AG04450 (cell line): ENCODE measurements around the gene AUH. TPM values are rescaled to one million over a fixed set of nuclear protein-coding genes. Genes with fewer than 3 reads are reported as not detected.

Source experiments
- CTCF ChIA-PET: fragments of 300-600, 350-600 bp; formaldehyde crosslinking; extraction: SDS; loops from one replicate; lab custom pipeline; 2022; ENCODE audit warnings: antibody characterized with exemption, inconsistent platforms; lab: Charles Lee
- POLR2A ChIA-PET: fragments of 350-600 bp; formaldehyde crosslinking; extraction: SDS; loops from one replicate; lab custom pipeline; 2021; ENCODE audit warnings: antibody characterized with exemption, inconsistent platforms; lab: Yijun Ruan, JAX
- DNase-seq: peaks from one replicate; pipeline ENCODE4 v3.0.0-alpha.2; 2011; ENCODE audit warnings: low read depth, low spot score
- H3K27ac ChIP-seq: one replicate; pipeline ENCODE4 v1.5.1; 2012; ENCODE audit warnings: low read depth, low read length, control low read depth
- H3K27me3 ChIP-seq: one replicate; pipeline ENCODE4 v1.6.0; 2012; ENCODE audit warnings: low read length; ENCODE audit not compliant: control insufficient read depth, insufficient read depth
- H3K4me3 ChIP-seq: 2 replicates; pipeline ENCODE4 v1.5.1; 2011; ENCODE audit warnings: mild to moderate bottlenecking, low read depth, low read length, control low read depth
- H3K9me3 ChIP-seq: 2 replicates; pipeline ENCODE4 v1.5.1; 2012; ENCODE audit warnings: low read length; ENCODE audit not compliant: control insufficient read depth, insufficient read depth
- polyA plus RNA-seq: library from polyadenylated mRNA; depleted of rRNA; stranded (reverse); fragments of >200 nt; gene quantifications from 2 replicates; pipeline ENCODE4 v1.2.3, GENCODE V29; 2011
- TF ChIP-seq, protein P1 (sequence below): IDR thresholded peaks from 2 replicates; pipeline ENCODE4 v1.5.1; 2011; ENCODE audit warnings: low read depth, low read length, control low read depth, inconsistent platforms

Gene AUH
- polyA plus RNA-seq, 1 experiment = 9.1 TPM

GRCh38 chr9:91182429-91183225, 179.1 kb downstream of the AUH start:
- H3K4me3 ChIP-seq = no peak overlapping the region
- DNase-seq = no peak
- no peaks in the 10 kb centered on the region for H3K27me3 ChIP-seq
- H3K27ac ChIP-seq = no peak overlapping the region
- CTCF ChIA-PET = no interaction called here
- POLR2A ChIA-PET = no interaction called here
- TF ChIP-seq, protein P1, sequence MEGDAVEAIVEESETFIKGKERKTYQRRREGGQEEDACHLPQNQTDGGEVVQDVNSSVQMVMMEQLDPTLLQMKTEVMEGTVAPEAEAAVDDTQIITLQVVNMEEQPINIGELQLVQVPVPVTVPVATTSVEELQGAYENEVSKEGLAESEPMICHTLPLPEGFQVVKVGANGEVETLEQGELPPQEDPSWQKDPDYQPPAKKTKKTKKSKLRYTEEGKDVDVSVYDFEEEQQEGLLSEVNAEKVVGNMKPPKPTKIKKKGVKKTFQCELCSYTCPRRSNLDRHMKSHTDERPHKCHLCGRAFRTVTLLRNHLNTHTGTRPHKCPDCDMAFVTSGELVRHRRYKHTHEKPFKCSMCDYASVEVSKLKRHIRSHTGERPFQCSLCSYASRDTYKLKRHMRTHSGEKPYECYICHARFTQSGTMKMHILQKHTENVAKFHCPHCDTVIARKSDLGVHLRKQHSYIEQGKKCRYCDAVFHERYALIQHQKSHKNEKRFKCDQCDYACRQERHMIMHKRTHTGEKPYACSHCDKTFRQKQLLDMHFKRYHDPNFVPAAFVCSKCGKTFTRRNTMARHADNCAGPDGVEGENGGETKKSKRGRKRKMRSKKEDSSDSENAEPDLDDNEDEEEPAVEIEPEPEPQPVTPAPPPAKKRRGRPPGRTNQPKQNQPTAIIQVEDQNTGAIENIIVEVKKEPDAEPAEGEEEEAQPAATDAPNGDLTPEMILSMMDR = no peak
- H3K9me3 ChIP-seq = peaks cover 15% of the 10 kb centered on the region

GRCh38 chr9:91181541-91181940, 180.2 kb downstream of the AUH start:
- Histone ChIP-seq H3K27ac (no peak overlapping the region), H3K4me3 (no peak overlapping the region), H3K9me3 (peaks cover 15% of the 10 kb centered on the region), H3K27me3 (no peaks in the 10 kb centered on the region)
- ChIA-PET CTCF (no interaction called here), POLR2A (no interaction called here)
- TF ChIP-seq, protein P1 = no peak
- no peak for DNase-seq

GRCh38 chr9:91180930-91181268, 180.8 kb downstream of the AUH start:
- Histone ChIP-seq H3K9me3 (peaks cover 15% of the 10 kb centered on the region), H3K27me3 (no peaks in the 10 kb centered on the region), H3K27ac (no peak overlapping the region), H3K4me3 (no peak overlapping the region)
- TF ChIP-seq, protein P1 = no peak
- ChIA-PET CTCF (no interaction called here), POLR2A (no interaction called here)
- DNase-seq = no peak

- no peaks in the 10 kb centered on the region for H3K27me3 ChIP-seq
- TF ChIP-seq, protein P1 = no peak
- CTCF ChIA-PET = no interaction called here
- peak overlapping the region; percentile 75 for H3K27ac ChIP-seq
- peaks cover 15% of the 10 kb centered on the region for H3K9me3 ChIP-seq
- DNase-seq = no peak
- POLR2A ChIA-PET = interaction anchor here (0.6 kb wide), 1 partner anchor 12 kb away, joined by 3 read pairs; no protein-coding TSS in a partner anchor
- no peak overlapping the region for H3K4me3 ChIP-seq
Measured at GRCh38 chr9:91180240-91180929, 181.3 kb downstream of the AUH start.
